DMS153 treated with DMSO at 0.1 percent for 48 hours (cell line): ENCODE results near the gene KIFC3.
"Not testable (repeated sequence)": the region's sequence is repeated elsewhere in the genome, so short reads cannot be mapped to it uniquely, and the experiment has no call there.

Source experiments
- DNase-seq: peaks from one replicate; lab custom pipeline; 2025; ENCODE audit not compliant: unreplicated experiment; lab: John Stamatoyannopoulos, UW

The KIFC3 gene

DNA sequence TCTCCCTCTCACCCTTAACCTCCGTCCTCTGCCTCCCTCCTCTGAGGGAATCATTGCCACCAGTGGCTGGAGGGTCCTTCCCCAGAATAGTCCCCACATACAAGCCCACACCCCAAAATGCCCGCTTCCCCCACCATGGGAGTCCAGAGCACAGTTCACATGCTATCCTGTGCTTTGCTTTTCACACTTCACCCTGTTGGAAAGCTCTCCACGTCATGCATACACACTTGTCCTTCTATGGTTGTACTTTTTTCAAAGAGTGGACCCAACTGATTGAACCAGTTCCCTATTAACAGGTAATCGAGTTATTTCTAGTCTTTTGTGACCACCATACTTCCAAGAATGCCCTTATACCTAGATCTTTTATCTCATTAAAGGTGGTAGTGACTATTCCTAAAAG is 23.8 kb upstream of the KIFC3 start:
- no peak for DNase-seq

DNA sequence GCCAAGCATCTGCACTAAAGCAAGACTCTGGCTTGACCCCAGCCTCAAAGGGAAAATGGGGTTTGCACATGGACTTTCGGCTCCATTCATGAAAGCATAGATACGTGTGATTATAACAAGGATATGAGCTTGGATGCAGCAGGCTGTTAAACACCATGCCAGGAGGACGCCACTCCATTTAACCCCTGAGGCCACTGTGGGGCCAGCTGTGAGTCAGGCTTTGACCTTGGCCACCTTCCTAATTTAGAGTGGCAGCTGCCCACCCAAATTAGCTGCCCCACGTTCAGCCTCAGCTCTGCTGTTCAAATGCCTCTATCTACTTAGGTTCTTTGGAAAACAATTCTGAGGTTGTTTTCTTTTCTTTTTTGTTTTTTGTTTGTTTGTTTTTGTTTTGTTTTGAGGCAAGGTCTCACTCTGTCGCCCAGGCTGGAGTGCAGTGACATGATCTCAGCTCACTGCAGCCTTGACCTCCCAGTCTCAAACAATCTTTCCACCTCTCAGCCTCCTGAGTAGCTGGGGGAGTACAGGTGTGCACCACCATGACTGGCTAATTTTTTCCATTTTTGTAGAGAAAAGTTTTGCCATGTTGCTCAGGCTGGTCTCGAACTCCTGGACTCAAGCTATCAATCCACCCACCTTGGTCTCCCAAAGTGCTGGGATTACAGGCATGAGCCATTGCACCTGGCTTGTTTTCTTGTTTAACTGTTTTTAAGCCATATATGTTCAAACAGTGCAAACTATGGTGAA is 23.2 kb upstream of the KIFC3 start:
- DNase-seq = no peak

DNA sequence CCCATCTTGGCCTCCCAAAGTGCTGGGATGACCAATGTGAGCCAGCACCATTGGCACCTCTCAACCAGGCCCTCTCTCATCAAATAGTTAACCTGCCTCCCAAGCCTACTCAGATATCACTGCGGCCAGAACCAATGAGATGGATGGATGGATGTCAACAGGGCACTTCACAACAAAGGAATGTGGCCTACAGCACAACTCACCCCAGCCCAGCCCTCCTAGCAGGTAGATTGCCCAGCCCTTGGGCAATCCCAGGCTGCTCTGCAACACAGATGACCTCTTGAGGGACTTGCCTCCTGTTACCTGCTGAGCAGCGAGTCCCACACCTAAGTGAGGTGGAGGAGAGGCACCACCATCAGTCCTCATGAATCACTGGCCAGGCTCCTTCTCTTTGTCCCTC is 22.6 kb upstream of the KIFC3 start:
- no peak for DNase-seq

DNA sequence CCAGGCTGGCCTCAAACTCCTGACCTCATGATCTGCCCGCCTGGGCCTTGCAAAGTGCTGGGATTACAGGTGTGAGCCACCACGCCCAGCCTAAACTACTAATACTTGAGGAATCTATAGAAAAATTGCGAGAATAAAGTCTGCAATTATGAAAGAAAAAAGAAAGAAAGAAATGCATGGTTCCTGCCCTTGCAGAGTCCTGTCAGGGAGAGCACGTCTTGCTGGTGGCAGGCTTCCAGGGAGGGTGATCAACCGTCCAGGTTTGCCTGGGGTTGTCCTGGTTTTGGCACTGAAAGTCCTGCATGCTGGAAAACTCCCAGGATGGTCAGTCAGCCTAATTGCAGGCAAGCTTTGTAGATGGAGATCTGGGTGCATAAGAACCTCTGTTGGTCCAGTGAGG is 21.5 kb upstream of the KIFC3 start:
- no peak for DNase-seq

DNA sequence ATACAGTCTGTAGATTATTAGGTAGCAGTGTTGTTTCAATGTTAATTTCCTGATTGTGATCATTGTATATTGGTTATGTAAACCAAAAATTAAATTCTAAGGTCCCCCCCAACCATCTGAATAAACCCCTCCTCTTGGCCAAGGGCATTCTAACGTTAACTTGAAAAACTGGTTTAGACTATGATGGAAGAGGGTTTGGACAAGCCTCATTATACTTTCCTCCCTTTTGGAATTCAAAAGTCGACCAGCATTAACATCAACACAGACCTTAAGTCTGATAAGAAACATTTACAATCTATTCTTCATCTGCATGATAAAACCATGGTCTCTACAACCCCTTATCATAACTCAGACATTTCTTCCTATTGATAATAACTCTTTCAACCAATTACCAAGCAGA is 20.6 kb upstream of the KIFC3 start:
- no peak for DNase-seq

DNA sequence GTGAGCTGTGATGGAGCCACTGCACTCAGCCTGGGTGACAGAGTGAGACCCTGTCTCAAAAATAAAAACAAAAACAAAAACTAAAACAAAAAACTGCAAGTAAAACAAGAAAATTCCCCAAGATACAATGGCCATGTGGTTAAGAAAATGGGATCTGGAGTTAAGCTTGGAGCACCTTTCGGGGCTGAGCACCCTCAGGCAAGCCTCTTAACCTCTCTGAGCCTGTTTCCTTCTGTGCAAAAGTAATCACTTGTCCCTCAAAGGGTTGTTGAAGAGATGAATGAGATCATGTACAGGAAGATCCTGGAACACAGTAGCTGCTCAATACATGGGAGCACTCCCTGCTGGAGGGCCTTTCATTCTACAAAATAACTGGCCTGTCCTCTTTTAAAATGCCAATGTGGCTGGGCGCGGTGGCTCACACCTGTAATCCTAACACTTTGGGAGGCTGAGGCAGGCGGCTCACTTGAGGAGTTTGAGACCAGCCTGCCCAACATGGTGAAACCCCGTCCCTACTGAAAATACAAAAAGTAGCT is 19.8 kb upstream of the KIFC3 start:
- DNase-seq = no peak

DNA sequence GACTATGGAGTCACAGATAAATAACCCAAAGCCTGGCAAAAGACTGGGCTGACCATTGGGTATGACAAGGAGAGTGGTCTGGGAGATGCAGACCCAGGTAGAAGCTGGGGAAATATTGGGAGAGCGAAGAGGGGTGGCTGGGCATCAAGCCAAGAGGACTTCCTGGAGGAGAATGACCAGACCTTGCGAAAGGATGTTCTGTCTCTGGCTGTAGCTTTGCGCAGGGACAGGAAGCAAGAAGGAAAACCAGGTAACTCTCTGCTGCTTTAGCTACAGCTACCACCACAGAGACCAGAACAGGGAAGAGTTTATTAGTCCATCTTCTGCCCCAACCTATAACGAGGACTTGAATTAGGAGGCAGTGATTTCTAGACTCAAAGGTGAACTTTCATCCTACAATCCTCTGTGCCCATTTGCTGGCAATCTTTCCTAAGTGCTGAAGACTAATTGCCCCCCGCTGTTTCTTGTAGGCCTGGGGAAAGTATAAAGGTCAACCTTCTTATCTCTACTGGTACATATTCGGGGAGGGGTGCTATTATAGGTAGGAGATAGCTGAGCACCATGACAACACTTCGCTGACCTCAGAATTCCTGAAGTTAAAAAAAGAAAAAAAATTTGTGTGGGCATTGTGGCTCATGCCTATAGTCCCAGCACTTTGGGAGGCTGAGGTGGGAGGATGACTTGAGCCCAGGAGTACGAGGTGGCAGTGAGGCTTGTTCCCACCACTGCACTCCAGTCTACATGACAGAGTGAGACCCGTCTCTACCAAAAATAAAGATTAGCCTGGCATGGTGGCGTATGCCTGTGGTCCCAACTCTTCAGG is 19.1 kb upstream of the KIFC3 start:
- DNase-seq = no peak

DNA sequence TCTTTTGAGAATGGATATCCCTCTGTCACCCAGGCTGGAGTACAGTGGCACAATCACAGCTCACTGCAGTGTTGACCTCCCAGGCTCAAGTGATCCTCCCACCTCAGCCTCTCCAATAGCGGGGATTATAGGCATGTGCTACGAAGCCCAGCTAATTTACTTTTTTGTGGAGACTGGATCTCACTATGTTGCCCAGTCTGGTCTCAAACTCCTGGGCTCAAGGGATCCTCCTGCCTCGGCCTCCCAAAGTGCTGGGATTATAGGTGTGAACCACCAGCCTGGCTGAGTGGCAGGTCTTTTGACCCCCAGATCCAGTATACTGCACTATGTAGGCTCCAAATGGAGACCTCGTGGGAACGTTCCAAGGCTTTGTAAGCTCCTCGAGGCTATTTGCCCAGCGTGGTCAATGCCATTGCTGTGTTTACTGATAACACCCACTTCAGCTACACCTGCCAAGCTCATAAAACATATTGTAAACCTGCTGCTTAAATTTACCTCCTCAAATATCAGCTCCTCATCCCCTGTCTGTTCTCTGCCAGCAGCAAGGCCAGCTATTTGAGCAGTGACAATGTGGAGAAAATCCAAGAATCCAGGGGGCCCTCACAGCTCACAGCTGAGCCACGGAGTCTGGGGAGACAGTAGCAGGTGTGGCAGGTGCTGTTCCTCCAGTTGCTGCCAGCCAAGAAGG is 16.2 kb upstream of the KIFC3 start:
- DNase-seq = peak; percentile 80

DNA sequence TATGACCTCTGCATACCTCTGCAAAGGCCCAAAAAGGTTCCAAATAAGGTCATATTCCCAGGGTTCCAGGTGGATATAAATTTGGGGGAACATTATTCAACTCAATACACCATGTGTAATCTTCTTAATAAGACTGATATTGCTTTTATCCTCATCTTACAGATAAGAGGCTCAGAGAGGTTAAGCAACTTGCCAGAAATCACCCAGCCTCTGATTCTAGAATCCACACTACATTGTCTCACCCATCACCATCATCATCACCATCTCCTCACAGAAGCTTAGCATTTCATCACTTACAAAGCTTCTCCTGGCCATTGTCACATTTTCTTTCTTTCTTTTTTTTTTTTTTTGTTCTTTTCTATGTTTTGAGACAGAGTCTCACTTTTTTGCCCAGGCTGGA is 15.4 kb upstream of the KIFC3 start:
- DNase-seq = no peak

DNA sequence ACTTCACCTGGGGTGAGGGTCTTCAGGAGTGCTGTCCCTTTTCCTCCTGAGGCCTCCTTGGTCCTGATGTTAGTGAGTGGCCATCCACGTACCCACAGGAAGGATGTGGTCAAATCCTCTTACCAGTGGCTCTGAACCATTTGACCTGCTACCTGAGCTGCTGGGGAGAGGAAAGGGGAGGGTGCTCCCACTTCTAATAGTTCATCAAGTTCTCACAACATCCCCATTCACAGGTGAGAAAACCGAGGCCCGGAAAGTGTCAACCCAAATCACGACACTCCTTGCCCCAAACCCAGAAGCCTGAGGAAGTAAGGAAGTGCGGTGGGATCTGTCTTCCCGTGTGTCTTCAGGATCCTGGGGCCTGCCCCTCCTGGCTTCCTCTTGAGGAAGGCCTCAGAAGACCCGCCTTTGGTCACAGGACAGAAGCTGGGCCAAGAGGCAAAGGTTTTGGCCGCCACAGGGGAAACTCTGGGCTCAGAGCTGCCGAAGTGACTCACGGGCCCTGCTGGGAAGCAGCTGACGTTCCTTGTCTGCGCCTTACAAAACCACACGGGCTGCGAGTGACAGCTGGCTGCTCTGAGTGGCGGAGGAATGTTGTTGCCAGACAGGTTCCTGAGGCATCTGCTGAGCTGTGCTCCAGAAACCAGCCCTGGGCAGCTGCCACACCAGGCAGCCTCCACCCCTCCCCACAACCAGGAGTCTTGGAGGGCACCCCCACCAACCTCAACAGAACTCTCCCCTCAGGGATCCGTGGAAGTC is 13.9 kb upstream of the KIFC3 start:
- DNase-seq = no peak

DNA sequence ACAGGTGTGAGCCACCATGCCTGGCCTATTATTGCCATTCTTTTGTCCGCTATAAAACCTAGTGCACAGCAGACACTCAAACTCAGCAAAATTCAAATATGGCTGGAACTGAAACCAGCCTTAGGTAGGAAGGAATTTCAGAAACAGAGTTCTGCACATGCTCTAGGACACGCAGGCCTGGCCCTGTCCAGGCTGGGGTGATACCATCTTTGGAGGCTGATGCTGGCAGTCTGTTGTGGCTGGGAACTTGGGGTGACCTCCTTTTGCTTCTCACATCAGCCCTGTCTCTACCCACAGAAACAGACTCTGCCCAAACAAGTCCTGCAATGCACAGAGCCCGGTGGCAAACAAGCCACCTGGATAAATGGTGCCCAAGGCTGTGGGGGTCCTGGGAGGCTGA is 12.6 kb upstream of the KIFC3 start:
- DNase-seq = no peak

DNA sequence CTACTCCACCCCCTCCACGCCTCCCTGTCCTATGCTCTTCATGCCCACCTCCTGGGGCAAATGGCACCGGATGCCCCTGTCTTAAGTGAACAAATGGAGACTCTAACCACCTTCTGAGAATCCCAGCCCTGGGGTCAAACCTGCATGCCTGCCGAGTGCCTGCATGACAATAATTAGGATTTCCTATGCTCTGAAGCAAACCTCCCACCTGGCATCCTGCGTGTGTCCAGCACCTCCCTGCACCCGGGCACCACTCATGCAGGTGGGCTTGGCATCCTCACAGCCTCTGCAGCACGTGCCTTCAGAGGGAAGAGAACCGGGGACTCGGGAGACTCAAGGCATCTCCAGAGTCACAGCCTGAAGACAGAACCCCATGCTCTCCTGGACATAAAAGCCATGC is 11.2 kb upstream of the KIFC3 start:
- DNase-seq = no peak

DNA sequence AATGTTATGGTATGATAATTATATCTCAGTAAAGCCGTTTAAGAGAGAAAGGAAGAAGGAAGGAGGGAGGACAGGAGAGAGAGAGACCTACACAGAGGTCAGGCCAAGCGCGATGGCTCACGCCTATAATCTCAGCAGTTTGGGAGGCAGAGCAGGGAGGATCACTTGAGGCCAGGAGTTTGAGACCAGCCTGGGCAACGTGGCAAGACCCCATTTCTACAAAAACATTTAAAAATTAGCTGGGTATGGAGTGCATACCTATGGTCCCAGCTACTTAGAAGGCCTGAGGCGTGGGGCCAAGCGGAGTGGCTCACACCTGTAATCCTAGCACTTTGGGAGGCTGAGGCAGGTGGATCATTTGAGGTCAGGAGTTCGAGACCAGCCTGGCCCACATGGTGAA is 9.0 kb upstream of the KIFC3 start:
- DNase-seq = not testable (repeated sequence)

DNA sequence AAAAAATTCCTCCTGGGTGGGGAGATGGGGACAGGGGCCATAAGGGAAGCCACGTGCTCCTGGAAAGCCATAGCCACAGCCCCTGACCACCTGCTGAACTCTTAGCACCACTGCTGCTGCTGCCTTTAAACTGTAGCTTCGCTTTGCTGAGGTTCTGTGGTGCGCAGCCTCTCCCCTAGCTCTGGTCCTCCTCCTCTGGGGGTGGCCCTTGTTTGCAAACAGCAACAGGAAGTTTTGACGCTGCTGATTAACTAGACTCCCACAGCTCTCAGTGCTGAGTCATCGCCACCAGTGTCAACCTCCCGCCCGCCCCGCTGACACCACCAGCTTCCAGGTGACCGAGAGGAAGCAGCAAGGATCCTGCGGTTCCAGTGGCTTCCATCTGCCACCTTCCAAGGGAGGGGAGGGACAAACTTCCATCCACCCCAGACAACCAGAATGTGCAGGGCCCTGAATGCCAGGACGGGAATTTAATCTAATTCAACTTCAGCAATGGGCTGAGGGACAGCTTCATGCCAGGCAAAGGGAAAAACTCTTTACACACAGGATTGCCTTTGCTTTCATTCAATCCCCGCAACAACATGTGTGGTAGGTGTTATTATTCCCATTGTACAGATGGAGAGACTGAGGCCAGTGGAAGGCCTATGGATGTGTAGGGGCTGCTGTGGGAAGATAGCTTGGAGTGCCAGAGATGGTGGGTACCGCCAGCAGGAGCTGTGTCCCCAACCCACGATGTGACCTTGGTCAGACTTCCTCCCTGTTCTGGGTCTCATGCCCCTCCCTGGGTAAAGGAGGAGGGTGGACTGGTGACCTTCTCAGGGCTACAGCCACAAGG is 8.1 kb upstream of the KIFC3 start:
- peak; percentile 27 for DNase-seq

DNA sequence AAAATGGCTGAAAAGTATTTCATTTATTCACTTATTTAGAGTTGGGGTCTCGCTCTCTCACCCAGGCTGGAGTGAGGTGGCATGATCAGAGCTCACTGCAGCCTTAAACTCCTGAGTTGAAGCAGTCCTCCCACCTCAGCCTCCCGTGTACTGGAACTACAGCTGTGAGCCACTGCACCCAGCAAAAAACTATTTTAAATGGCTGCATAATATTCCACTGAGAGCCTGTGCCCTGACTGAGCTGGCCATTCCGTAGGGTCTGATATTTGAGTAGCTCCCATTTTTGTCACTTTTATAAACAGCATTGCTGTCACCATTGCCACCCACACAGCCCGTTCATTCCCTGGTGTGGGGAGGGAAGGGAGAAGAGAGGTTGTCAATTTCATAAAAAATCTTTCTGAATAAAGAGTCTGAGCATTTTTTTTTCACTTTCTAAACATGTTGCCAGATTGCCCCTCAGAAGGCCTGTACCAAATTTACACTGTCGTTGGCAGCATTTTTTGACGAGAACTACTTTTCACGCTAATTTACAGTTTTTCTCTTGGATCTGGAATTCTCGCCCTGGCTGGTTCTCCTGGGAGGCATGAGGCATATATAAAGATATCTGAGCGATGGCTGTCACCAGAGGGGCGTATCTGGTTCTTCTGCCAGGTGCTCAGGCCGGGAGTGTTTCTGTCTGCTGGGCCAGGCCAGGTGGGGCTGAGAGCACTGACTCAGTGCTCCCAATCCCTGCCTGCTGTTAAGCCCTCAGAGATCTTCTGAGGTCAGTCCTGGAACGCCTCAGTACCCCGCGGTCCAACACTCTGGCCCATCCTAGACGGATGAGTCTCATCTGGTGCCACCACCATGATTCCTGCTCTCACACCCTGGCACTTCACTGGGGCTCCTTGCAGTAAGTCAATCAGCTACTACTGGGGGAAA is 7.2 kb upstream of the KIFC3 start:
- no peak for DNase-seq

DNA sequence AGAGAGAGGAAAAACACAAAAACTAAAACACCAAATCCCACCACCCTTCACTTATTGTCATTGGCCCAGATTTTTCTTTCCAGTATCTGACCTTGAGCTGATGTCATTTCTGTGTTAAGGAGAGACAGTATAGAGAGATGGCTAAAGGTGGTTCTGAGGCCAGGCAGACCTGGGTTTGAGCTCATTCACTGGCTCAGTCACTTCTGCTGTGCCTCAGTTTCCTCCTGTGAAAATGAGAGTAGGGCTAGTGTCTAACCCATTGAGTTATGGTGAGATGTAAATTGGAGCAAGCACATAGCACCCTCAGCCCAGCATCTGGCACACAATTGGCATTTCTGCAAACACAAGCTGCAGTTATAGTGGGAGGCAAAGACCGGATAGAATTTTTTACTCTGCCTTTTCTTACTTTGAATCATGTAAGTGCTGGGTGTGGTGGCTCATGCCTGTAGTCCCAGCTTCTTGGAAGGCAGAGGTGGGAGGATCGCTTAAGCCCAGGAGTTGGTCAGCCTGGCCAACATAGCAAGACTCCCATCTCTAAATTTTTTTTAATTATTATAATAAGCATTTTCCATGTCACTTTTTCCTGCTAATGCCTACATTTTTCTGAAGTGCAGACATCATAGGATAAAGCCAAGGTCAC is 6.4 kb upstream of the KIFC3 start:
- no peak for DNase-seq

DNA sequence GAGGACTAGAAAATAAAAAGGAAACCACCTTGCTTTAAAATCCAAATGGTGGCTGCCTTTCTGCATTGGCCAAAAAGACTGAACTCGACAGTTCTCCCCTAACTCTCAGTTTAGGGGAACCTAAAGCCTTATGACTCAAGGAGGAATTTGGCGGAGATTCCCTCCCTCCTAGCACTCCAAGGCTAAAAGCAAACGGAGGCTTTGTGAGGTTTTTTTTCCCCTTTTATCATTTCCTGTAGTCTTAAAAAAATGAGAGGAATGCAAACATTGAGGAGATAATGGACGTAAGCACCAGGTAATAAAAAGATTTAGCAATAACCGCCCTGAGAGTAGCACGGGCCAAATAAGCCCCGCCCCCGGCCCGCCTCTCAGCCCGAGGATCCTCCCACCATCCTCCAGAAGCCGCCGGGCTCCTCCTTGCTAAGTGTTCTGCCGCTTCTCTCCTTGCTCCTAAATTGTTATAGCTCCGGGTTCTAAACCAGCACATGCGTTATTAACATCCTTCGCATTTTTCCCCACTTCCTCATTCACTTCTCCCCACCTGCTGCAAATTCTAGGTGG is 5.8 kb upstream of the KIFC3 start:
- peak; percentile 52 for DNase-seq

DNA sequence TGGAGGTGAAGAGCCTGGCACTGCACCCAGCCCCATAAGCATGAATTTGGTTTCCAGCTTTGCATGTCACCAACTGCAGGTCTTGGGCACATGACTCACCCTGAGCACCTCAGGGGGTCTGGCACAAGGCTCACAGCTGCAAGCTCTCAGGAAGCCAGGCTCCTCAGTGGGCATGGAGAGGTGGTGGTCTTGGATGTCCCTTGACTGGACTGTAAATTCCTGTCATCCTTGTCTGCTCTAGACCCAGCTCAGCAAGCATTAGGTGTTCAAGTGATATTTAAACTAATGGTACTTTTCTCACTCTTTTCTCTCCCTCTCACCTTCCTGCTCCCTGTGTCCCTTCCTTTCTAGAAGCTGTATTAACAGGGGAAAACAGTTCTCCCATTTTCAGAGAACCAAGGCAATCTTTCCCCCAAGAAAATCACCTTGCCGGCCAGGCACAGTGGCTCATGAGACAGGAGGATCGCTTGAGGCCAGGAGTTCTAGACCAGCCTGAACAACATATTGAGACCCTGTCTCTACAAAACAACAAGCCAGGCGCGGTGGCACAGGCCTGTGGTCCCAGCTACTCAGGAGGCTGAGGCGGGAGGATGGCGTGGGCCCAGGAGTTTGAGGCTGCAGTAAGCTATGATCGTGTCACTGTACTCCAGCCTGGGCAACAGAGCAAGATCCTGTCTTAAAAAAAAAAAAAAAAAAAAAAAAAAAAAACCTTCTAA is 5.1 kb upstream of the KIFC3 start:
- no peak for DNase-seq
